ENCODE measurements around the gene ZNF607. TPM values are rescaled to one million over a fixed set of nuclear protein-coding genes. Genes with fewer than 3 reads are reported as not detected.
"Not testable (repeated sequence)": the region's sequence is repeated elsewhere in the genome, so short reads cannot be mapped to it uniquely, and the experiment has no call there.

ZNF607 gene
- 1 to 10 TPM; 1.4 to 8.5 (median 5.6) TPM for total RNA-seq

DNA sequence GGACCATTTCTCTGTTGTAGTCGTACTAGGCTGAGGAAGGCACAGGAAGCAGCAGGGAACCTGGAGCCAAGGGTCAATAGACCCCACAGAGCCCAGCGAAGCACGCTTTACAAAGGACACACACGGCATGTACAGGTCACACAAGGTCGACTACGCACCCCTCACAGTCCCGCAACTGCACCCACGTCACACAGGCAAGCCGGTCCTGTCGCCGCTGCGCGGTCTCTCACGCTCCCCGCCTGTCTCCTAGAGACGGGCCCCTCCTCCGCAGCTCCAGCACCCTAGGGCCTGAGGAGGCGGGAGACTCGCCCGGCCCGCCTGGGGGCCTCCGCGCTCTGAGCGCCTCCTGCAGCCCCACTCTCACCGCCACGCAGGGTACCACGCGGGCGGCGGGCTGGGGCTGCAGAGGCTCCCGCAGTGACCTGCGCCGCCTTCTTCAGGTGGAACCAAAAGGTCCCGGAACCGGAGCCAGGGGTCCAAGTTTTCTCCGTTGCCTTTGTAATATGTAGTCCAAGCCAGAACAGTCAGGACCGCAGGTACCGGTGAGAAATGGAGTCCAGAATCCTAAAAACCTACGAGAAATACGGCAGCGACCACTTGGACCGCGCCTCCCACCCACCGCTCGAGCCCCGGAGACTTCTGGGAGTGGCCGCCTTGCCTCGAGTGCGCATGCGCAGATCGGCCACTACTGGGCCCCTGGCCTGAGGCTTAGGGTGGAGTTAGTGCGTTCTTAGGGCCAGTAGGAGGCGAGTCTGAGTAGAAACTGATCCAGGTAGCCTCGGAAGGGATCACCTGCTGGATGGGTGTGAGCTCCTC, at the start of gene ZNF607:
ZNF607 (minus strand) TSS at position 651 of the 816 bp plus-strand sequence. CDS start 8,143 bp downstream, outside the sequence.
- Histone ChIP-seq H3K4me1 (no peaks in the 10 kb centered on the region), H3K4me3 (peak within 1 kb of the TSS; percentile 75 to 92 (median 83)), H3K27me3 (no peaks in the 10 kb centered on the region), H3K9me3 (no peaks in the 10 kb centered on the region), H3K27ac (peak within 1 kb of the TSS; percentile 73 to 78), H3K36me3 (no peaks in the 10 kb centered on the region)
- peak; percentile 42 to 70 (median 68) for TF ChIP-seq POLR2AphosphoS5 (IDR thresholded peaks at IDR 0.05)
- peak; percentile 25 to 65 (median 57) for TF ChIP-seq CTCF (IDR thresholded peaks at IDR 0.05)
- no peak for TF ChIP-seq POLR2A (IDR thresholded peaks at IDR 0.05)
- intact Hi-C loops (cut with DNase I; ENCODE audit: low total_unique reads) = no loop called here
- DNase-seq (ENCODE audit: low spot score in 2 of 2) = peak; percentile 83 to 92

GRCh38 chr19:37763488-37763887, 43.9 kb upstream of the ZNF607 start:
- Histone ChIP-seq H3K4me1 (no peaks in the 10 kb centered on the region), H3K9me3 (peaks cover 0 to 13% of the 10 kb centered on the region in 2 donors), H3K27me3 (no peaks in the 10 kb centered on the region), H3K36me3 (peaks cover 6% of the 10 kb centered on the region), H3K4me3 (no peak overlapping the region), H3K27ac (no peak overlapping the region)
- no peak for DNase-seq (ENCODE audit: low spot score in 2 of 2)
- TF ChIP-seq POLR2A (IDR thresholded peaks at IDR 0.05) (no peak), CTCF (IDR thresholded peaks at IDR 0.05) (no peak), POLR2AphosphoS5 (IDR thresholded peaks at IDR 0.05) (no peak)
- intact Hi-C loops (cut with DNase I; ENCODE audit: low total_unique reads) = no loop called here

DNA sequence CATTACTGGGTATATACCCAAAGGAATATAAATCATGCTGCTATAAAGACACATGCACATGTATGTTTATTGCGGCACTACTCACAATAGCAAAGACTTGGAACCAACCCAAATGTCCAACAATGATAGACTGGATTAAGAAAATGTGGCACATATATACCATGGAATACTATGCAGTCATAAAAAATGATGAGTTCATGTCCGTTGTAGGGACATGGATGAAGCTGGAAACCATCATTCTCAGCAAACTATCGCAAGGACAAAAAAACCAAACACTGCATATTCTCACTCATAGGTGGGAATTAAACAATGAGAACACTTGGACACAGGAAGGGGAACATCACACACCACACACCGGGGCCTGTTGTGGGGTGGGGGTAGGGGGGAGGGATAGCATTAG, 38.1 kb upstream of the ZNF607 start:
- H3K4me1 ChIP-seq; H3K27ac ChIP-seq; H3K27me3 ChIP-seq; H3K4me3 ChIP-seq; intact Hi-C loops (cut with DNase I; ENCODE audit: low total_unique reads); H3K36me3 ChIP-seq; DNase-seq (ENCODE audit: low spot score in 2 of 2): not testable (repeated sequence)
- peaks cover 0 to 13% of the 10 kb centered on the region in 2 donors for H3K9me3 ChIP-seq

GRCh38 chr19:37738371-37738770, 18.8 kb upstream of the ZNF607 start:
- no peak overlapping the region for H3K27ac ChIP-seq
- no peaks in the 10 kb centered on the region for H3K4me1 ChIP-seq
- H3K36me3 ChIP-seq = peaks cover 9% of the 10 kb centered on the region
- TF ChIP-seq CTCF (IDR thresholded peaks at IDR 0.05) (no peak), POLR2A (IDR thresholded peaks at IDR 0.05) (no peak), POLR2AphosphoS5 (IDR thresholded peaks at IDR 0.05) (no peak)
- peaks cover 67 to 85% of the 10 kb centered on the region in 2 donors for H3K9me3 ChIP-seq
- DNase-seq (ENCODE audit: low spot score in 2 of 2) = no peak
- H3K4me3 ChIP-seq = no peak overlapping the region
- H3K27me3 ChIP-seq = no peaks in the 10 kb centered on the region
- intact Hi-C loops (cut with DNase I; ENCODE audit: low total_unique reads) = no loop called here

GRCh38 chr19:37725181-37725580, 5.6 kb upstream of the ZNF607 start:
- H3K4me1 ChIP-seq = no peaks in the 10 kb centered on the region
- peaks cover 0 to 9% of the 10 kb centered on the region in 2 donors for H3K9me3 ChIP-seq
- no peak overlapping the region for H3K4me3 ChIP-seq
- H3K36me3 ChIP-seq = no peaks in the 10 kb centered on the region
- H3K27ac ChIP-seq = no peak overlapping the region
- TF ChIP-seq CTCF (IDR thresholded peaks at IDR 0.05) = no peak
- TF ChIP-seq POLR2AphosphoS5 (IDR thresholded peaks at IDR 0.05) = no peak
- no peaks in the 10 kb centered on the region for H3K27me3 ChIP-seq
- intact Hi-C loops (cut with DNase I; ENCODE audit: low total_unique reads) = no loop called here
- DNase-seq (ENCODE audit: low spot score in 2 of 2) = no peak

Data from breast epithelium (tissue), 4 donors.